ENCODE data around the gene TIMP4.
A peak's percentile ranks its signal among the peaks of the same experiment; 100 is the strongest.

Gene TIMP4

DNA sequence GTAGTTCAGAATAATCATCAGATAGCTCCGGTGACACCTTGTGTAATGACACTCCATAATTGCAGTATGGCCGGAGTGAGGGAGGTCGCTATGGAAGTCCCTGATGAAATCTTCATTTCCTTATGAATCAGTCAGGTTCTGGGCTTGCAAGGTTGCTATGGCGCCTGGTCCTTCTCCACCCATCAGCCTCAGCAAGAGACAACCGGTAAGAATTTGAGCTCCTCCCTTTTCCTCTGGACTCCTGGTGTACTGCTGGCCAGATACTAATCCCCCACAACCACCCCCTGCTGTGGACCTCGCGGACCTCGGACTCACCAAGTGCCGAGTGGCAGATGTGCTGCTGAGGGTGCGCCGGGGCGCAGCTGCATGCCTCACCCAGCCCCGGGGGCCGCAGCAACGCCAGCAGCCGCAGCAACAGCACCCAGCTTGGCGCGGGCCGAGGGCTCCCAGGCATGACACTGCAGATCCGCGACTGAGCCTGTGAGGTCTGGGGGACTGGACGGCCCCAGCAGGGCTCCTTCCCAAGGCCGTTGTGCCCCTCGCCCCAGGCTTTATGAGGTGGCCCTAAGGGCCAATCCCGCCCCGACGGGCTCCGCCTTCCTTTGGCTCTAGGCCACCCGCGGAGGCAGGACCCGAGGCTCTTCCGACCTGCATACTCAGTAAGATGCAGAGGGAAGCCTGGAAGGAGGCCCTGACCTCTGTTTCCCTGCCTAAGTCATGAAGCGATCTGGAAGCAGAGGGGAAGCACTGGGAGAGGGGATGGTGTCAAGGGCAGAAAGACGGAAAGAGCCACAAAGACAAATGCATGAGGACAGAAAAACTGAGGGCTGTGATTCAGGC lies at the start of gene TIMP4:
TSS of gene TIMP4 (minus strand) at position 526 of the 840 bp plus-strand sequence. CDS start at position 454, 72 bp downstream.
- DNase-seq, result peak; percentile 52

- DNase-seq, result no peak
These were observed 46.5 kb upstream of the TIMP4 start for GRCh38 chr3:12205171-12205570.

DNA sequence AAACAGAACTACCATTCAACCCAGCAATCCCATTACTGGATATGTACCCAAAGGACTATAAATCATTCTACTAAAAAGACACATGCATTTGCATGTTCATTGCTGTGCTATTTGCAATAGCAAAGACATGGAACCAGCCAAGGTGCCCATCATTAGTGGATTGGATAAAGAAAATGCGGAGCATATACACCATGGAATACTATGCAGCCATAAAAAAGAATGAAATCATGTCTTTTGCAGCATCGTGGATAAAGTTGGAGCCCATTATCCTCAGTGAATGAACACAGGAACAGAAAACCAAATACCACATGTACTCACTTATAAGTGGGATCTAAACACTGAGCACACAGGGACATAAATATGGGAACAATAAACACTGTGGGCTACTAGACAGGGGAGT lies 43.1 kb upstream of the TIMP4 start:
- DNase-seq, result no peak

GRCh38 chr3:12198301-12198700 lies 39.6 kb upstream of the TIMP4 start:
- DNase-seq, result peak; percentile 81

GRCh38 chr3:12197475-12197874 lies 38.8 kb upstream of the TIMP4 start:
- DNase-seq, result no peak

- no peak for DNase-seq
These were observed 38.0 kb upstream of the TIMP4 start for GRCh38 chr3:12196684-12197083.

GRCh38 chr3:12195231-12195630 lies 36.5 kb upstream of the TIMP4 start:
- DNase-seq, result peak; percentile 50

GRCh38 chr3:12194669-12195161 lies 36.0 kb upstream of the TIMP4 start:
- DNase-seq, result peak; percentile 51

- DNase-seq, result peak; percentile 93
These were observed 35.5 kb upstream of the TIMP4 start for GRCh38 chr3:12194209-12194608.

- peak; percentile 99 for DNase-seq
These were observed 34.9 kb upstream of the TIMP4 start for GRCh38 chr3:12193485-12194165.

GRCh38 chr3:12192655-12193484 lies 34.2 kb upstream of the TIMP4 start:
- no peak for DNase-seq

DNA sequence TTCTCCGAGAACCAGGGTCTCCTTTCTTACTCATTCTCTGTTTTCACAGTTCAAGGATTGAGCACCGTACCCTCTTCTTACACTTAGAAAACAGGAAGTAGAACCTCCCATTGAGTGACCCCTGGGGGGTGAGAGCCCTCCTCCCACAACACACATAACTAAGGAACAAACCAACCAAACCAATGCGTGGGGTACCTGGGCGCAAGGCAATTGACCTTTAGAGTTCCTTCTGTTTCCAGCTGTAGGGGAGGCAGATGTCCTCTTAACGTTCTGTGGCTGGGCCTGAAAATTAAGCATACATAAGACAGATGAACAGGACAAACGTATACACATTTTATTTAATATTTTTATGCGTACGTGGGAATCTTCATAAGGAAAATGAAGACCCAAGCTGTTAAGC lies 33.5 kb upstream of the TIMP4 start:
- no peak for DNase-seq

DNA sequence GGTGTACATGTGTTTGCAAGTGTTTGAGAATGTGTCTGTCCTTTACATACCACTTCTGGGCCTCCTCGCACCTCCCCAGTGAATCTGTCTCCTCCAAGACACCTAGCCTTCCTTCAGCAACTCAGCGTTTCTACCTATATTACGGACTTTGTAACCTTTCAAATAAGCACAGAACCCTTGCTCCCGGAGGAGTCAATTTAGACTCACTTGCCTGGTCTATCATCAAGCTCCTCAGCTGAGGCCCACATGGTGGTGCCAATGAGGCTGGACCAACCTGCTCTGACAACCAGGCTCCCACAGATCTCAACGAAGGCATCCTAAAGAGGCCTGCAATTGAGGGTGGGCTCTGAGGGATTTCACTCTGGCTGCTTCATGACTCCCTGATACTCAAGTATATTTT lies 32.8 kb upstream of the TIMP4 start:
- DNase-seq, result no peak

DNA sequence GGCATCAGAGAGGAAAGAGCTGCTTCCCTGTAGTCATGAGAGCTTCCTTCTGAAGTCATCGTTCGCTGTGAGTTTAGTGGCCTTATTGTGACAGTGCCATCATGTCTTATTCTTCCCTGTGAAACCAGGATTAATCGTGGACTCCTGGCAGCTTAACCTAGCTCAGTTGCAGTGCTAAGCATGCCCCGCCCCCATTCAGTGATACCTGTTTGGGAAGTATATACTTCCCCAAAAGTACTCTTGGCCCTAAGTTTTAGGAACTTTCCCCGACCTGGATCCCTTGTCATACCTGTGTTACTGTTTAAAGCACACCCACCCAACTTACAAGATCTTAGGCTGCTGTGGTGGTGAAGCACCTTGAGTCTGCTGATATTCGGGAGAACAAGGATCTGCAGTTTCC lies 32.1 kb upstream of the TIMP4 start:
- DNase-seq, result no peak

GRCh38 chr3:12190221-12190807 lies 31.6 kb upstream of the TIMP4 start:
- no peak for DNase-seq

DNA sequence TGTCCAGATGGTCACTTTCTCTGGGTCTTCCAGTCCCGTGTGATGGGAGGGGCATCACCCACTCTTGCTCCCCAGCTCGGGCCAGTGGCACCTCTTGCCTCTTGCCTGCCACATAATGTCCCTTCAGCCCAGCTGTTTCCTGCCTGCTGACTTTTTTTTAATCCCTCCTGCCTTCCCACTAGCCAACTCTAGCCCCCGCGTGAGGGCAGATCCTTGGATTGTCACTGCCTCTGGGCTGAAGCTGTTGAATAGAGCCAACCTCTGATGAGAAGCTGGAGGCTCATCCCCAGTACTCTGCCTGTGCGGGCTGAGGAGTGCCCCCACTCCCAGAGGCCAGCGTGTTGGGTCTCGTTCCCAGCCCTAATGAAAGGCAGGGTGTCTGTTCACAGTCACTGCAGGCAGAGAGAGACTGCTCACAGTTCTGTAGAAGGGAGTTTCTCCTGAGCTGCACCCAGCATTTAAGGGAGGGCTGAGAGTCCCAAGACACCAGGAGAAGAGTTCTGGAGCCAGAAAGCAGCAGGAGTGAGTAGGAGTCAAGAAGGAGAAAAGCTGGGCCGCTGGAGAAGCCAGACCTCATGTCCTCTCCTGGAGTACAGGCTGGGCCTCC lies 30.1 kb upstream of the TIMP4 start:
- DNase-seq, result no peak

DNA sequence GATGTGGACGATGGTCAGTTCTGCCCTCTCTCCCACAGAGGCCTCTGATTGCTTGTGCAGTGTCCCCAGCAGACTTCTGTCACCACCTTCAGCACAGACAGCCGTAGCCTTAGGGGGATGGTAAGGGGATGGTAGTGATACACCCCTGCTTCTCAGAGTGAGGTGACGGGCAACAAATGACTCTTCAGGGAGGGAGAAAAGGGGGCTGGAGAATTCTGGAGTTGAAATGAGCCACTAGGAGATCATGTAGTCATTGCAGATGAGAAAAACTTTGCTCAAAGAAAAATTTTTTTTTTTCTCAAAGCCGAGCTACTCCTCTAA lies 29.6 kb upstream of the TIMP4 start:
- no peak for DNase-seq

DNA sequence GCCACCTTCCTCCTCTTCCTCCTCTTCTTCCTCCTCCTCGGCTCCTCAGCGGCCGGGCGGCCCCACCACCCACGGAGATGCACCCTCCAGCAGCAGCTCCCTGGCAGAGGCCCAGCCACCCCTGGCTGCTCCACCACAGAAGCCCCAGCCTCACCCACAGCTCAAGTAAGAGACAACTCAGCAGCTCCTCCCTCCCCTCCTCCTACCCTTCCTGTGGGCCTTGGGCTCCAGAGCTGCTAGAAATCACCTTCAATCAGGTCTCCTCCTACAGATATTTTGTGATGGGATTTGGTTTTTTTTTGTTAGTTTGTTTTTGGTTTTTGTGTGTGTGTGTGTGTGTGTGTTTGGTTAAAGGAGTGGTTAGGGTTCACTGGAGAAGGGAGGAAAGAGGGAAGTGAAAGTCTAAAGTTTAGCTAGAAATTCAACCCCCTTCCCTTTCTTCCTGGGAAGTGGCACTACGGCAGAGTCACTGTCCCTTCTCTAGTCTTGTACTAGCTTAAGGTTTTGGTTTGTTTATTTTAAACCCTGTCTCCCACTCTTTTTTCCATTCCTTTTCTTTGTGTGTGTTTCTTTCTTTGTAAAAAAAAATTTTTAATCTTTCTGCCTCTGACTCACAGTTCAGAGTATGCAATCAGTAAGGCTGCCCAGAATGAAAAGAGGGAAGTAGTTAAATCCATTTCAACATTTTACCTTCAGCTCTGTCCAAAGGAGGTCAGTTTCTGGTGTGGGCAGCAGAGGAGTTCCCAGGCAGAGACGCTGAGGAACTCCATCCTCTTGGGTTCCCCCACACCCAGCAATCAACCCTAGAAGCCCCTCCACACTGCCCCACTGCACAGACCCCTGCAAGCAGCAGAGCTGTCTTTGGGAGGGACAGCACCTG lies 29.0 kb upstream of the TIMP4 start:
- peak; percentile 59 for DNase-seq

DNA sequence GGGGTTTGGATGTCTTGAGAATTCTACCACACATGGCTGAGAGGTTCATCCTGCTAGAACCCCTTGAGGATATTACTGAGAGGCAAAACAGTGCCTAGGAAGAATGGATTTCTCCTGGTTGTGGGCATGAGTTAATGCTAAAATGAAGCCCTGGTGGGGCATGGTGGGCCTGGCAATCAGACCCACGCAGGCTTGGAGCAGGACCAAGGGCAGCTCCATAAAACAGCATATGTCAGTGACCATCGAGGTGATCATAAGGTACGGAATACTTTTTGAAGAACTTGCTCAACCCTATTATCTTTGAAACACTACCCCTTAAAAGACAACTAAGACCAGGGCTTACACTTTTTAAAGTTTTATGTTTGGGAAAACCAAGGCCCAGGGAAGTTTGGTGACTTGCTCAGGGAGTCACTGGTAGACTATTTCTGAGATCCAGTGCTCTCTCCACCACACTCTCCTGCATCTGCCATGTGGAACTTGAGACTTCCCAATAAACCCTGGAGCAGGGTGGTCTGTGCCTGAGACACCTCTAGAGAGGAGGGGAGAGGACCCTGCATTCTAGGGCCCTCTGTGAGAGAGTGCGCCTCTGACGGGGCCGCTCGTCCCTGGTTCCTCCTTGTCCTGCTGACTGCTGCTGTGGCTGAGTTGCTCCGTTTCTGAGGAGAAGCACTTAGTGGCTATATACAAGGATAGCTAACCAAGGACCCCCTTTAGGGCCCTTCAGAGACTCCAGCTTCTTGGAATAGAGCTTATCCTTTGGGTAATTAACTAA lies 28.0 kb upstream of the TIMP4 start:
- no peak for DNase-seq

- DNase-seq, result no peak
These were observed 27.3 kb upstream of the TIMP4 start for GRCh38 chr3:12186046-12186445.

All from fibroblast of skin of right quadriceps (primary cell).